Stomach (tissue), 19 donors: ENCODE data around the gene USP17L12. TPM values are rescaled to one million over a fixed set of nuclear protein-coding genes. Genes with fewer than 3 reads are reported as not detected.
"Not testable (repeated sequence)": the region's sequence is repeated elsewhere in the genome, so short reads cannot be mapped to it uniquely, and the experiment has no call there.

Source experiments
- DNase-seq, 2 donors: peaks; one replicate each; pipeline versions ENCODE4 v3.0.0 to v3.0.0-alpha.2; 2013 to 2019
- H3K27ac ChIP-seq, 5 donors: fragments of 200-600 bp in 4 of 5; sonication (generic) in 4 of 5; one replicate each; pipeline ENCODE4 v1.5.1; 2013 to 2019; ENCODE audit warnings: mild to moderate bottlenecking in 1 of 5, moderate library complexity in 1 of 5
- H3K27me3 ChIP-seq, 3 donors: fragments of 200-600 bp; sonication (generic); one replicate each; pipeline ENCODE4 v1.5.1; 2017 to 2019; ENCODE audit warnings: mixed run types in 1 of 3
- H3K36me3 ChIP-seq, 4 donors: fragments of 200-600 bp; sonication (generic); 1 replicate in 3 of 4; 2 replicates in 1 of 4; pipeline ENCODE4 v1.5.1; 2016 to 2019
- H3K4me1 ChIP-seq, 4 donors: fragments of 200-600 bp; sonication (generic); one replicate each; pipeline ENCODE4 v1.5.1; 2016 to 2019
- H3K4me3 ChIP-seq, 4 donors: fragments of 200-600 bp; sonication (generic) in 3 of 4; one replicate each; pipeline ENCODE4 v1.5.1; 2016 to 2019; ENCODE audit warnings: mild to moderate bottlenecking in 1 of 4
- H3K9me3 ChIP-seq, 4 donors: fragments of 200-600 bp; sonication (generic); one replicate each; pipeline ENCODE4 v1.5.1; 2016 to 2019
- WGBS, 5 donors: extraction: QIAGEN DNeasy Blood & Tissue Kit in 3 of 5; methylation state at CpG; one replicate each; pipeline versions ENCODE4 v1.1.5 to v1.1.7; 2013 to 2018; 5-methylcytosine and 5-hydroxymethylcytosine counted together
- intact Hi-C: fragments of 100-400 bp; cut with DNase I; formaldehyde crosslinking; loops from one replicate; pipeline ENCODE4 v1.15.1; 2023; ENCODE audit warnings: low total_unique reads
- long read RNA-seq, 10 donors: transcript quantifications; one replicate each; lab custom pipeline, GENCODE V29; 2026
- polyA plus RNA-seq, 3 donors: library from polyadenylated mRNA; stranded (reverse); fragments of 200-250 nt; gene quantifications; one replicate each; pipeline ENCODE4 v1.2.3, GENCODE V29; 2013
- total RNA-seq, 5 donors: library from RNA; depleted of rRNA; stranded (reverse); fragments of >200 nt; gene quantifications; one replicate each; pipeline versions ENCODE4 v1.1.0 to v1.2.3, GENCODE V29; 2014 to 2016
- donor health status: healthy with polysubstance abuse.
- donor health status: Bipolar disorder and iron deficiency.
- donor health status: healthy.

USP17L12 gene, protein sequence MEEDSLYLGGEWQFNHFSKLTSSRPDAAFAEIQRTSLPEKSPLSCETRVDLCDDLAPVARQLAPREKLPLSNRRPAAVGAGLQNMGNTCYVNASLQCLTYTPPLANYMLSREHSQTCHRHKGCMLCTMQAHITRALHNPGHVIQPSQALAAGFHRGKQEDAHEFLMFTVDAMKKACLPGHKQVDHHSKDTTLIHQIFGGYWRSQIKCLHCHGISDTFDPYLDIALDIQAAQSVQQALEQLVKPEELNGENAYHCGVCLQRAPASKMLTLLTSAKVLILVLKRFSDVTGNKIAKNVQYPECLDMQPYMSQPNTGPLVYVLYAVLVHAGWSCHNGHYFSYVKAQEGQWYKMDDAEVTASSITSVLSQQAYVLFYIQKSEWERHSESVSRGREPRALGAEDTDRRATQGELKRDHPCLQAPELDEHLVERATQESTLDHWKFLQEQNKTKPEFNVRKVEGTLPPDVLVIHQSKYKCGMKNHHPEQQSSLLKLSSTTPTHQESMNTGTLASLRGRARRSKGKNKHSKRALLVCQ
- total RNA-seq (not detected), polyA plus RNA-seq (not detected)
- long read RNA-seq, donor 1, result 0 reads
- long read RNA-seq, donor 2, result 0 reads
- long read RNA-seq, donor 3, result 0 reads
- long read RNA-seq, donor 4, result 0 reads
- long read RNA-seq, donor 5, result 0 reads
- long read RNA-seq, donor 6, result 0 reads
- long read RNA-seq, donor 7, result 0 reads
- long read RNA-seq, donor 8, result 0 reads
- long read RNA-seq, donor 9, result 0 reads
- long read RNA-seq, donor 10, result 0 reads

DNA sequence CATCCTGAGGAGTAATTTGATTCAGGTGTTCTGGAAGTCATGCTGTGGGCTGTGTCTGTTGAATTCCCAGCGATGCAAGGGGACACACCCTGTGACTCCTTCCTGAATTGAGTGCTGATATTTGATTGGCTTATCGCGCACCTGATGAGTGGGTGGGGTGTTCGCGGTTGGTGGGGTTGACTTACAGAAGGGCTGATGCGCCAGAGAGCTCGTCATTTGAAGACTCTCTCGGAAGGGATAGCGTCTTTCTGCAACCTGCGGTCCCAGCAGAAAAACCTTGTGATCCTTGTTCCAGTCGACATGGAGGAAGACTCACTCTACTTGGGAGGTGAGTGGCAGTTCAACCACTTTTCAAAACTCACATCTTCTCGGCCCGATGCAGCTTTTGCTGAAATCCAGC lies at the start of gene USP17L12:
USP17L12 (plus strand) TSS at position 301 of the 400 bp plus-strand sequence; CDS start at position 301, 0 bp downstream.
- H3K27ac ChIP-seq, H3K27me3 ChIP-seq, H3K4me3 ChIP-seq, DNase-seq, H3K36me3 ChIP-seq, intact Hi-C loops, H3K4me1 ChIP-seq, H3K9me3 ChIP-seq: not testable (repeated sequence)
- no CpG with 5 or more reads among the region's 13 CpGs for WGBS, 5 donors

DNA sequence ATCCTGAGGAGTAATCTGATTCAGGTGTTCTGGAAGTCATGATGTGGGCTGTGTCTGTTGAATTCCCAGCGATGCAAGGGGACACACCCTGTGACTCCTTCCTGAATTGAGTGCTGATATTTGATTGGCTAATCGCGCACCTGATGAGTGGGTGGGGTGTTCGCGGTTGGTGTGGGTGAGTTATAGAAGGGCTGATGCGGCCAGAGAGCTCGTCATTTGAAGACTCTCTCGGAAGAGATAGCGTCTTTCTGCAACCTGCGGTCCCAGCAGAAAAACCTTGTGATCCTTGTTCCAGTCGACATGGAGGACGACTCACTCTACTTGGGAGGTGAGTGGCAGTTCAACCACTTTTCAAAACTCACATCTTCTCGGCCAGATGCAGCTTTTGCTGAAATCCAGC lies 9.6 kb upstream of the USP17L12 start, which contains the start of gene USP17L10:
USP17L10 (plus strand) TSS at position 301 of the 400 bp plus-strand sequence; CDS start at position 301, 0 bp downstream.
- intact Hi-C loops, DNase-seq, H3K9me3 ChIP-seq, H3K36me3 ChIP-seq, H3K4me3 ChIP-seq, H3K27me3 ChIP-seq, H3K4me1 ChIP-seq, H3K27ac ChIP-seq: not testable (repeated sequence)
- 92% methylated on average over 11 of the region's 13 CpGs; no CpG with 5 or more reads in 4 of the 5 donors for WGBS, 5 donors

DNA sequence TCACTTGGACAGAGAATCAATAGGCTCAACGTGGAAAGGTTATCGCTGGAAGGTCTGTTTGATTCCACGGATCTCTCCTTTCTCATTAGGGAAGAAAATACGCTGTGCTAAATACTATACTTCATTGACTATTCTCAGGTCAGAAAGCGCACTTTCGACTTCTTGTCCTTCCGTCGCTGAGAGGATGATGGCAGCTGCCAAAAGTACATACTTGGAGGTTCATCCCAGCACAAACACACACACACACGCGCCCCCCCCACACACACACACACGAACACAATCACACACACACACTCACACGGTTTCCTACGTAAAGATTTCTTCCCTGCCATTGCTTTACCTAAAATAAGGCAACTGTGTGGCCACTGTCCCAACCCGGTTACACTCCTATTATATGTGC lies 5.3 kb upstream of the USP17L12 start:
- intact Hi-C loops, H3K27me3 ChIP-seq, H3K9me3 ChIP-seq, H3K4me3 ChIP-seq, H3K27ac ChIP-seq, H3K4me1 ChIP-seq, H3K36me3 ChIP-seq: not testable (repeated sequence)
- 73 to 83% (median 81%) methylated on average over 9 to 11 of the region's 14 CpGs for WGBS, 5 donors
- DNase-seq, result peak in 1 of 2 donors; percentile 18

GRCh38 chr4:9215105-9215504 lies 4.8 kb upstream of the USP17L12 start, which contains the start of gene USP17L11:
USP17L11 (plus strand) TSS chr4:9215405; CDS start chr4:9215405, 0 bp downstream.
- intact Hi-C loops, H3K27ac ChIP-seq, DNase-seq, H3K4me1 ChIP-seq, H3K4me3 ChIP-seq, H3K36me3 ChIP-seq, H3K27me3 ChIP-seq, H3K9me3 ChIP-seq: not testable (repeated sequence)
- WGBS, 5 donors, result 96% methylated on average over 10 of the region's 14 CpGs; no CpG with 5 or more reads in 4 of the 5 donors

DNA sequence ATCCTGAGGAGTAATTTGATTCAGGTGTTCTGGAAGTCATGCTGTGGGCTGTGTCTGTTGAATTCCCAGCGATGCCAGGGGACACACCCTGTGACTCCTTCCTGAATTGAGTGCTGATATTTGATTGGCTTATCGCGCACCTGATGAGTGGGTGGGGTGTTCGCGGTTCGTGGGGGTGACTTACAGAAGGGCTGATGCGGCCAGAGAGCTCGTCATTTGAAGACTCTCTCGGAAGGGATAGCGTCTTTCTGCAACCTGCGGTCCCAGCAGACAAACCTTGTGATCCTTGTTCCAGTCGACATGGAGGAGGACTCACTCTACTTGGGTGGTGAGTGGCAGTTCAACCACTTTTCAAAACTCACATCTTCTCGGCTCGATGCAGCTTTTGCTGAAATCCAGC lies 4.6 kb downstream of the USP17L12 start, which contains the start of gene USP17L13:
USP17L13 (plus strand) TSS at position 301 of the 400 bp plus-strand sequence; CDS start at position 301, 0 bp downstream.
- intact Hi-C loops, H3K4me3 ChIP-seq, H3K27ac ChIP-seq, H3K4me1 ChIP-seq, H3K36me3 ChIP-seq, DNase-seq, H3K9me3 ChIP-seq, H3K27me3 ChIP-seq: not testable (repeated sequence)
- no CpG with 5 or more reads among the region's 14 CpGs for WGBS, 5 donors

DNA sequence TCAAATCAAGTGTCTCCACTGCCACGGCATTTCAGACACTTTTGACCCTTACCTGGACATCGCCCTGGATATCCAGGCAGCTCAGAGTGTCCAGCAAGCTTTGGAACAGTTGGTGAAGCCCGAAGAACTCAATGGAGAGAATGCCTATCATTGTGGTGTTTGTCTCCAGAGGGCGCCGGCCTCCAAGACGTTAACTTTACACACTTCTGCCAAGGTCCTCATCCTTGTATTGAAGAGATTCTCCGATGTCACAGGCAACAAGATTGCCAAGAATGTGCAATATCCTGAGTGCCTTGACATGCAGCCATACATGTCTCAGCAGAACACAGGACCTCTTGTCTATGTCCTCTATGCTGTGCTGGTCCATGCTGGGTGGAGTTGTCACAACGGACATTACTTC lies 10.3 kb downstream of the USP17L12 start:
- H3K36me3 ChIP-seq, intact Hi-C loops, H3K27ac ChIP-seq, H3K27me3 ChIP-seq, H3K4me1 ChIP-seq, H3K4me3 ChIP-seq, H3K9me3 ChIP-seq: not testable (repeated sequence)
- WGBS, 5 donors, result 88 to 92% (median 89%) methylated on average over 2 to 5 of the region's 8 CpGs
- DNase-seq, result peak in 1 of 2 donors; percentile 22

DNA sequence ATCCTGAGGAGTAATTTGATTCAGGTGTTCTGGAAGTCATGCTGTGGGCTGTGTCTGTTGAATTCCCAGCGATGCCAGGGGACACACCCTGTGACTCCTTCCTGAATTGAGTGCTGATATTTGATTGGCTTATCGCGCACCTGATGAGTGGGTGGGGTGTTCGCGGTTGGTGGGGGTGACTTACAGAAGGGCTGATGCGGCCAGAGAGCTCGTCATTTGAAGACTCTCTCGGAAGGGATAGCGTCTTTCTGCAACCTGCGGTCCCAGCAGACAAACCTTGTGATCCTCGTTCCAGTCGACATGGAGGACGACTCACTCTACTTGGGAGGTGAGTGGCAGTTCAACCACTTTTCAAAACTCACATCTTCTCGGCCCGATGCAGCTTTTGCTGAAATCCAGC lies 14.1 kb downstream of the USP17L12 start, which contains the start of gene USP17L15:
USP17L15 (plus strand) TSS at position 301 of the 400 bp plus-strand sequence; CDS start at position 301, 0 bp downstream.
- H3K9me3 ChIP-seq, DNase-seq, H3K4me3 ChIP-seq, intact Hi-C loops, H3K4me1 ChIP-seq, H3K27me3 ChIP-seq, H3K36me3 ChIP-seq, H3K27ac ChIP-seq: not testable (repeated sequence)
- no CpG with 5 or more reads among the region's 15 CpGs for WGBS, 5 donors

GRCh38 chr4:9238461-9238860 lies 18.5 kb downstream of the USP17L12 start:
- intact Hi-C loops, H3K27ac ChIP-seq, H3K4me3 ChIP-seq, H3K27me3 ChIP-seq, H3K9me3 ChIP-seq, H3K36me3 ChIP-seq, H3K4me1 ChIP-seq: not testable (repeated sequence)
- DNase-seq, result peak; percentile 1 to 18
- 77 to 84% (median 83%) methylated on average over 8 to 11 of the region's 12 CpGs; no CpG with 5 or more reads in 2 of the 5 donors for WGBS, 5 donors

GRCh38 chr4:9243579-9243978 lies 23.6 kb downstream of the USP17L12 start, which contains the start of gene USP17L17:
USP17L17 (plus strand) TSS chr4:9243879; CDS start chr4:9243879, 0 bp downstream.
- WGBS, 5 donors, result 86 to 98% (median 96%) methylated on average over 5 to 7 of the region's 14 CpGs
- intact Hi-C loops, result not testable (repeated sequence)

GRCh38 chr4:9247953-9248680 lies 28.2 kb downstream of the USP17L12 start, which contains the start of gene USP17L18:
USP17L18 (plus strand) TSS chr4:9248630; CDS start chr4:9248630, 0 bp downstream.
- H3K36me3 ChIP-seq, H3K27ac ChIP-seq, H3K9me3 ChIP-seq, H3K4me3 ChIP-seq, H3K4me1 ChIP-seq, H3K27me3 ChIP-seq, intact Hi-C loops: not testable (repeated sequence)
- DNase-seq, result peak; percentile 3 to 26
- 84 to 92% (median 87%) methylated on average over 8 to 20 of the region's 26 CpGs for WGBS, 5 donors

More at GRCh38 chr4:9243579-9243978, 23.6 kb downstream of the USP17L12 start, which contains the start of gene USP17L17:
- H3K27ac ChIP-seq, H3K36me3 ChIP-seq, DNase-seq, H3K4me1 ChIP-seq, H3K9me3 ChIP-seq, H3K27me3 ChIP-seq, H3K4me3 ChIP-seq: not testable (repeated sequence)

GRCh38 chr4:9253078-9253477 lies 33.1 kb downstream of the USP17L12 start, which contains the start of gene USP17L19:
USP17L19 (plus strand) TSS chr4:9253378; CDS start chr4:9253378, 0 bp downstream.
- H3K27me3 ChIP-seq, H3K4me1 ChIP-seq, intact Hi-C loops, H3K27ac ChIP-seq, H3K36me3 ChIP-seq, H3K9me3 ChIP-seq, DNase-seq, H3K4me3 ChIP-seq: not testable (repeated sequence)
- WGBS, 5 donors, result no CpG with 5 or more reads among the region's 13 CpGs
